GM18526 (cell line): ENCODE data around the gene RBX1.

Experiments
- POLR2A ChIP-seq: IDR thresholded peaks from 3 replicates; pipeline ENCODE4 v1.6.1; 2011; ENCODE audit not compliant: insufficient read length; ENCODE audit errors: extremely low read depth

Gene RBX1

GRCh38 chr22:41000941-41001721 is 50.0 kb downstream of the RBX1 start:
- no peak for TF ChIP-seq POLR2A

GRCh38 chr22:41001722-41002122 is 50.5 kb downstream of the RBX1 start:
- no peak for TF ChIP-seq POLR2A

DNA sequence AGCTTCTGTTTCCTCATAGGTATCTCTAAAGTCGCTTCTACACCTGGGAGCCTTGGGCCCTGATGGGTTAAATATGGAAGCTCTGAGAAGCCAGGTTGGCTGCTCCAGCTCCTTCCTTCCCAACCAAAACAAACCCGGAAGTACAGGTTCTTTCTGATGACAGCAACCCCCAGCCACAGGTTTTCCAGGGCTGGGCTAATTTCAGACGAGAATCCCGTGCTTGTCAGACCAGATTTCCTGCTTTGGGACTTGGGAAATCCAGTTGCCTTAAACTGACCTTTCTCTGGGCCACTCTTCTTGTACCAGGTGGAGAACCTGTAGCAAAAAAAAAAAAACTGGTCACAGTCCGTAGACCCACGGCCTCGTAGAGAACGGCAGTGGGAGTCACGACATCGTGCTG is 51.9 kb downstream of the RBX1 start:
- no peak for TF ChIP-seq POLR2A

DNA sequence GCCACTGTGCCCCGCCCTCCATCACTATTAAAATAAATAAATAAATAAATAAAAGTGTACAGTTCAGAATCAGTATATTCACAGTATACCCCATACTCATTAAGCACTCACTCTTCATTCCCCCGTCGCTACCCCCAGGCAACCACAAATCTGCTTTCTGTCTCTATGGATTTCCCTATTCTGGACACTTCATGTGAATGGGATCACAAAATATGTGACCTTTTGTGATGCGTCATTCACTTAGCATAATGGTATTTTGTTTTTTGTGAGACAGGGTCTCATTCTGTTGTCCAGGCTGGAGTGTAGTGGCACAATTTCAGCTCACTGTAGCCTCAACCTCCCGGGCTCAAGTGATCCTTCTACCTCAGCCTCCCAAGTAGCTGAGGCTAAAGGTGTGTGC is 52.8 kb downstream of the RBX1 start:
- no peak for TF ChIP-seq POLR2A

- no peak for TF ChIP-seq POLR2A
These were observed 58.2 kb downstream of the RBX1 start for GRCh38 chr22:41009222-41009948.

DNA sequence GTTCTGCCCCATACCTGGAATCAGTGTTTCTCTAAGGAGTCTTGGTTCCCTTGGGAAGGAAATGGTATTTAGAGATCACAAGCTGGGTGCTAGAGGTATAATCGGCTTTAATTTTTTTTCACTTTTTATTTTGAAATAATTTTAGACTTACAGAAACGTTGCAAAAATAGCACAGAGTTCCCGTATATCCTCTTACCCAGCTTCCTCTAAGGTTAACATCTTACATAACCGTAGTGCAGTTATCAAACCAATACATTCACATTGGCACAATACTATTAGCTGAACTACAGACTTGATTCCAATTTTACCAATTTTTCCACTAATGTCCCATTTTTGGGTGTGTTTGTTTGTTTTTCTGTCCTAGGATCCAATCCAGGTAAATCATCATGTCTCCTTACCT is 63.8 kb downstream of the RBX1 start:
- no peak for TF ChIP-seq POLR2A

GRCh38 chr22:41021061-41021612 is 70.0 kb downstream of the RBX1 start:
- TF ChIP-seq POLR2A, result no peak

GRCh38 chr22:41021613-41022454 is 70.7 kb downstream of the RBX1 start:
- TF ChIP-seq POLR2A, result no peak

DNA sequence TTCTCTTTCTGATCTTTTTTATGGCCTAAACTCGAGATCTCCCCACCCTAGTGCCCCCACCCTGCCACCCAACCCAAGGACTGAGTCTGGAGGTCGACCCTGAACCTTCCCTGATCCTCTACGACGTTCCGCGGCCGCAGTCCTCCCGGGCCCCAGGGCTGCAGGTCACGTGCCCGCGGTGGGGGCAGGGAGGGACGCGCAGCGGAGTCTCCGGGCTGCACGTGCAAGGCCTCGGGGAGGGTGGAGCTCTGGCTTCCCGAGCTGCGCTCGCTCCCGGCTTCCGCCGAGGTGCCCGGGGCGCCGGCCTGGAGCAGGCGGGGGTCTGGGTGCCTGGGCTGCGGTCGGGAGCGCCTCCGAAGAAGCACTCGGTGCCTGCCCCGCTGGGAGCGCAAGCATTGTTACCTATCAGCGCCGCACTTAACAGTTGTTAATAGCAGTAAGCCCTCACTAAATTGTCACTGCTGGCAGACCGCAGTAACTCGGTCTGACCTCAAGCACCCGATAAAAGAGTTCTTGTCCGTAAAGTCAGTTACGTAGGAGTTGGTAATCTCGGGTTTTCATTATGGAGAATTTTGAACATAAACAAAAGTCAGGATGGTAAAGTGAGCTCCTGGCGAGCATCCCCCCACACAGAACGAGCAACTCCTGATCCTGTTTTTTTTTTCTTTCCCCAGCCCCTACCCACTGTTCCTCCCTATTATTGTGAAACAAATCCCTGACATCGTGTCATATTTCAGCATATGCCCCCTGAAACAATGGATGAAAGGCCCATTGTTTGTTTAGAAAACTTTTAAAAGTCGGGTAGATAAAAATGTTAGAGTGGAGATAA is 71.5 kb downstream of the RBX1 start:
- TF ChIP-seq POLR2A, result peak; percentile 47
